GM21528 (cell line): ENCODE results near the gene ALPG.
"Not testable (repeated sequence)": the region's sequence is repeated elsewhere in the genome, so short reads cannot be mapped to it uniquely, and the experiment has no call there.

ENCODE experiments used
- ATAC-seq: cut with Tn5 transposase; IDR thresholded peaks from one replicate; pipeline ENCODE4 v1.9.1; 2021; ENCODE audit warnings: mild to moderate bottlenecking, moderate library complexity; ENCODE audit not compliant: unreplicated experiment, low FRiP score

The ALPG gene

GRCh38 chr2:232406556-232407310 lies at the start of gene ALPG:
Gene ALPG (plus strand): TSS chr2:232406844. CDS start chr2:232406895, 51 bp downstream.
- no peak for ATAC-seq

GRCh38 chr2:232361646-232362045 lies 45.0 kb upstream of the ALPG start:
- no peak for ATAC-seq

GRCh38 chr2:232362174-232362900 lies 44.3 kb upstream of the ALPG start:
- no peak for ATAC-seq

- not testable (repeated sequence) for ATAC-seq
Measured at GRCh38 chr2:232363064-232363783, 43.4 kb upstream of the ALPG start.

GRCh38 chr2:232363784-232364615 lies 42.6 kb upstream of the ALPG start:
- no peak for ATAC-seq

- ATAC-seq, result not testable (repeated sequence)
Measured at GRCh38 chr2:232364806-232365594, 41.6 kb upstream of the ALPG start.

GRCh38 chr2:232365621-232366321 lies 40.9 kb upstream of the ALPG start:
- no peak for ATAC-seq

- ATAC-seq, result not testable (repeated sequence)
Measured at GRCh38 chr2:232366461-232366860, 40.2 kb upstream of the ALPG start.

- ATAC-seq, result no peak
Measured at GRCh38 chr2:232367016-232367415, 39.6 kb upstream of the ALPG start.

- ATAC-seq, result no peak
Measured at GRCh38 chr2:232367591-232368233, 38.9 kb upstream of the ALPG start.

GRCh38 chr2:232368311-232368731 lies 38.3 kb upstream of the ALPG start:
- no peak for ATAC-seq

GRCh38 chr2:232369126-232369951 lies 37.3 kb upstream of the ALPG start:
- ATAC-seq, result no peak

GRCh38 chr2:232370007-232370406 lies 36.6 kb upstream of the ALPG start:
- ATAC-seq, result not testable (repeated sequence)

- no peak for ATAC-seq
Measured at GRCh38 chr2:232372231-232373208, 34.1 kb upstream of the ALPG start.

GRCh38 chr2:232374356-232374755 lies 32.3 kb upstream of the ALPG start:
- no peak for ATAC-seq

- ATAC-seq, result no peak
Measured at GRCh38 chr2:232375164-232375563, 31.5 kb upstream of the ALPG start.
